Transverse colon (tissue), 4 donors: ENCODE results near the gene LDHD.
A peak's percentile ranks its signal among the peaks of the same experiment; 100 is the strongest.

Source experiments
- EP300 ChIP-seq: sonication (generic); formaldehyde crosslinking; IDR thresholded peaks from one replicate; pipeline ENCODE4 v1.6.1; 2017; ENCODE audit warnings: antibody characterized with exemption, low read depth
- POLR2A ChIP-seq: fragments of 450-650 bp; IDR thresholded peaks from one replicate; pipeline ENCODE4 v1.6.1; 2016; ENCODE audit warnings: antibody characterized with exemption, mild to moderate bottlenecking, moderate library complexity
- POLR2AphosphoS5 ChIP-seq, 3 donors: sonication (generic); formaldehyde crosslinking; IDR thresholded peaks; one replicate each; pipeline ENCODE4 v1.6.1; 2016; ENCODE audit warnings: antibody characterized with exemption in 3 of 3
- TF ChIP-seq, protein P1 (sequence below), 5 experiments: fragments of 200-600 bp in 3 of 5; fragments of 450-650 bp in 2 of 5; sonication (generic) in 3 of 5; IDR thresholded peaks; 1 replicate in 2 of 5; 2 replicates in 3 of 5; pipeline ENCODE4 v1.5.1; 2016 to 2017; ENCODE audit warnings: antibody characterized with exemption in 5 of 5, inconsistent platforms in 3 of 5, mild to moderate bottlenecking in 2 of 5, moderate library complexity in 1 of 5

DNA sequence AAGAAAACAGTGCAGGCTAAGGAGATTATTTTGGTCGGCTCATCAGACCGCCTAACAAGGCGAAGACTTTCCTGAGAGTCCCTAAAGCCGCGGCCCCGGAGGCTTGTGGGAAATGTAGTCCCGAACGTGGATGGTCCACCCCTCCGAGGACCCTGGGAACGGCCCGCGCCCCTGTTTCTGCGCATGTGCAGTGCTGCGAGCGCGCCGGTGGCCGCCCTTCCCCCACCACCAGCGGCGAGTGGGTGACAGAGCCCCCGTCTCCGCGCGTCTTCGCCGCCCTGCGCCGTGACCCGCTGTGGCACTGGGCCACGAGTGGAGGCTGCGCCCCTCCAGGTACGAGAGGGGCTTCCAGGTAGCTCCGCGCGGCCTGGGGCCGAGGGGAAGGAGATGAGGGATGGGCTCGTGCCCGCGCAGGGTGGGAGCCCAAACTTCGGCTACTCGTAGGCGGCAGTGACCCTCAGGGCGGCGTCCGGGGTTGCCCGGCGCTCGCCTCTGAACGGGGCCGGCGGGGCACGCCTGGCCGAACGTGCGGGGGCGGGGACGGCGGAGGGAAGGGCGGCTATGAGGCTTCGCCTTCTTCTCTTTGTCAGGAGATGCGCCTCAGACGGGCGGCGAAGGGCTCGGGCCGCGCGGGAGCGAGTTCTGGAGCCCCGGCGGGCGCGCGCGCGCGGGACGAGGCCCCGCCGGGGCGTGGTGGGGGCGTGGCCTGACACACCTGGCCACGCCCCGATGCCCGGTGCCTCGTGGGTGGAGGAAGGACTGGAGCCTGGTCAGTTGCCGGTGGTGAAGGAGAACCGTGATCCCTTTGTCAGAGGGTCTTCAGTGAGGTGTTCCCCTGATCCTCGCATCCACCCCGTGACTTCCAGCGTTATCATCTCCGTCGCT lies 32.0 kb upstream of the LDHD start, which contains the start of gene ZFP1:
- TF ChIP-seq, protein P1, sequence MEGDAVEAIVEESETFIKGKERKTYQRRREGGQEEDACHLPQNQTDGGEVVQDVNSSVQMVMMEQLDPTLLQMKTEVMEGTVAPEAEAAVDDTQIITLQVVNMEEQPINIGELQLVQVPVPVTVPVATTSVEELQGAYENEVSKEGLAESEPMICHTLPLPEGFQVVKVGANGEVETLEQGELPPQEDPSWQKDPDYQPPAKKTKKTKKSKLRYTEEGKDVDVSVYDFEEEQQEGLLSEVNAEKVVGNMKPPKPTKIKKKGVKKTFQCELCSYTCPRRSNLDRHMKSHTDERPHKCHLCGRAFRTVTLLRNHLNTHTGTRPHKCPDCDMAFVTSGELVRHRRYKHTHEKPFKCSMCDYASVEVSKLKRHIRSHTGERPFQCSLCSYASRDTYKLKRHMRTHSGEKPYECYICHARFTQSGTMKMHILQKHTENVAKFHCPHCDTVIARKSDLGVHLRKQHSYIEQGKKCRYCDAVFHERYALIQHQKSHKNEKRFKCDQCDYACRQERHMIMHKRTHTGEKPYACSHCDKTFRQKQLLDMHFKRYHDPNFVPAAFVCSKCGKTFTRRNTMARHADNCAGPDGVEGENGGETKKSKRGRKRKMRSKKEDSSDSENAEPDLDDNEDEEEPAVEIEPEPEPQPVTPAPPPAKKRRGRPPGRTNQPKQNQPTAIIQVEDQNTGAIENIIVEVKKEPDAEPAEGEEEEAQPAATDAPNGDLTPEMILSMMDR (IDR thresholded peaks at IDR 0.05): no peak
- TF ChIP-seq POLR2AphosphoS5 (IDR thresholded peaks at IDR 0.05) (peak; percentile 56 to 86 (median 66)), POLR2A (peak; percentile 65), EP300 (no peak)
